Measurements from ENCODE around the gene CWC15.

CWC15 gene

DNA sequence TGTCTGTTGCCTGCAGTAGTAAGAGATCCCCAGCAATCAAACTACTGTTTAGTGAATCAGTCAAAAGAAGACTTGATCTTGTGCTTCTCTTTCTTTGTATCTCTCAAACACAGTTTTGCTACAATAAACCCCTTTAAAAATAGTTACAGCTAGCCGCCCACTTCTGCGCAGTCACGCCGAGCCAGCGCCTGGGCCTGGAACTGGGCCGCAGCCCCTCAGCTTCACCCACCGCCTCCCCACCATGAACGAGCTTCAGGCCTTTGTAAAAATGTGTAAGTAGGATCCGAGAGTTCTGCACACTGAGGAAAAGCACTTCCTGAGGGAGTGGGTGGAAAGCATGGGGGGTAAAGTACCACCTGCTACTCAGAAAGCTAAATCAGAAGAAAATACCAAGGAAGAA is 60.5 kb downstream of the CWC15 start:
- no peak for DNase-seq

All from NCI-H526 (cell line).